Astrocyte of the cerebellum (primary cell): ENCODE data around the gene TFB1M.
"Not testable (repeated sequence)": the region's sequence is repeated elsewhere in the genome, so short reads cannot be mapped to it uniquely, and the experiment has no call there.

Experiments used
- DNase-seq: peaks from one replicate; pipeline ENCODE4 v3.0.0-alpha.2; 2011; ENCODE audit warnings: low read depth
- H3K4me3 ChIP-seq: 2 replicates; pipeline ENCODE4 v1.5.1; 2011; ENCODE audit warnings: mild to moderate bottlenecking, low read depth, low read length, moderate library complexity
- CTCF ChIP-seq: IDR thresholded peaks from 2 replicates; pipeline ENCODE4 v1.5.1; 2012; ENCODE audit warnings: low read length, low read depth, moderate library complexity, mild to moderate bottlenecking; ENCODE audit errors: missing control alignments
- in situ Hi-C: cut with HindIII; loops from 2 replicates; pipeline ENCODE4 v1.10.0; 2017; ENCODE audit warnings: low sequenced_read_pairs

Gene TFB1M

DNA sequence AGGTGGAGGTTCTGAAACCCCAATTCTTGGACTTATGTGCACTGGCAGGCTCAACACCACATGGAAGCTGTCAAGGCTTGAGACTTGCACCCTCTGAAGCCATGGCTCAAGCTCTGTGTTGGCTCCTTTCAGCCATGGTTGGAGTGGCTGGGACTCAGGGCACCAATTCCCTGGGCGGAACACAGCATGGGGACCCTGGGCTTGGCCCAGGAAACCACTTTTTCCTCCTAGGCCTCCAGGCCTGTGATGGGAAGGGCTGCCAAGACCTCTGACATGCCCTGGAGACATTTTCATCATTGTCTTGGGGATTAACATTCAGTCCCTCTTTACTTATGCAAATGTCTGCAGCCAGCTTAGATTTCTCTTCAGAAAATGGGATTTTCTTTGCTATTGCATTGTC is 76.7 kb downstream of the TFB1M start:
- in situ Hi-C loops = loop anchor here (5.0 kb wide), 1 partner anchor 45 kb away; no protein-coding TSS in a partner anchor
- no peak for DNase-seq
- H3K4me3 ChIP-seq = no peak overlapping the region
- TF ChIP-seq CTCF = no peak

DNA sequence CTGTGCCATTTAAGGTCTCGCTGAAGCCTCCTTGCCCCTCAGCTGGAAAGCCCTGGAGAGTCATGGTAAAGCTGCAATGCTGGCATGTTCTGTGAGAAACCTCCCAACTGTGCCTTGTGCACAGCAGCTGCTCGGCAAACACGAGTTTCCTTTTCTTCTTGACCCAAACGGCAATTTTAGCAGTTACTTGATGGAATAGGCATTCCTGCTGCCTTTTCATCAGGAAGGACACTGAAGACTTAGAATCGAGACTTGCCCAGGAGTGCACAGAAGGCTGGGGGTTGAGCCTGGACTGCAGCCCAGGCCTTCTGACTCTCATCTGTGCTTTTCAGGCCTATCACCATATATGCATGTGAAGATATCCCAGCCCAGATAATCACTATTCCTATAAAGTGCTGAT is 79.2 kb downstream of the TFB1M start:
- no peak for DNase-seq
- no peak for TF ChIP-seq CTCF
- H3K4me3 ChIP-seq = no peak overlapping the region
- in situ Hi-C loops = loop anchor here (5.0 kb wide), 1 partner anchor 43 kb away; no protein-coding TSS in a partner anchor

DNA sequence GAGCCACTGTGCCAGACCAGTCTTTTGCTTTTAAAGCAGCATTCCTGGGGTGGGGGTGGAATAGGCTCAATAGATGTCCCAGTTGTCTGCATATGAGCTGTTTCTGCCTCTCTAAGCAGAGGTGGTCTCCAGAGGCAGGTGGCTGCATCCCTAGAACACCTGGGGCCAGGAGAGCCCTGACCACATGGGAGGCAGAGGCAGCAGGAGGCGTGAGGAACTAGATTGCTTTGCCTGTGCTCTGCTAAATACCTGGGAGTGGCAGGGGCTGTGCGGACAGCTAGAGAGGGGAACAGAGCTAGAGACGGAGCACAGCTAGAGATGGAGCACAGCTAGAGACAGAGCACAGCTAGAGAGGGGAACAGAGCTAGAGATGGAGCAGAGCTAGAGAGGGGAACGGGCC is 79.6 kb downstream of the TFB1M start:
- no peak overlapping the region for H3K4me3 ChIP-seq
- DNase-seq = no peak
- no peak for TF ChIP-seq CTCF
- in situ Hi-C loops = loop anchor here (5.0 kb wide), 1 partner anchor 42 kb away; no protein-coding TSS in a partner anchor

GRCh38 chr6:155234167-155234566 is 80.1 kb downstream of the TFB1M start:
- TF ChIP-seq CTCF = no peak
- in situ Hi-C loops = no loop called here
- no peak for DNase-seq
- H3K4me3 ChIP-seq = no peak overlapping the region

DNA sequence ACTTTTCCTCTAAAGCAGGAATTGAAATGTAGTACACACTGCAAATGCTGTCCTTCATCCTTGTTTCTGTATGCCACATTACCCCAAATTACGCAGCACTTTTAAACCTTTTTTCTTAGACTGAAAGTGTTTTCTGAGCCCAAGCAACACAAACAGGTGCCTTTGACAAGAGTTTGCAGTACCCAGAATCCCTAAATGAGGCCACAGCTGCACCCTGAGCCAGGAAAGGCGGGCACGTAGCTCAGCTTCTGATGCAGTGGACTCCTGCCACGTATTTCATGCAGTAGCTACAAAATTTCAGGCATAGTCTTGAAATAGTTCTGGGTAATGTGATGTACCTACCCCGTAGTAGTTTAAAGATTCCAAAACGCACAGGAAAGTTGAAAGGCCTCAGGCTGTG is 81.4 kb downstream of the TFB1M start:
- in situ Hi-C loops = no loop called here
- no peak for DNase-seq
- TF ChIP-seq CTCF = no peak
- H3K4me3 ChIP-seq = no peak overlapping the region

DNA sequence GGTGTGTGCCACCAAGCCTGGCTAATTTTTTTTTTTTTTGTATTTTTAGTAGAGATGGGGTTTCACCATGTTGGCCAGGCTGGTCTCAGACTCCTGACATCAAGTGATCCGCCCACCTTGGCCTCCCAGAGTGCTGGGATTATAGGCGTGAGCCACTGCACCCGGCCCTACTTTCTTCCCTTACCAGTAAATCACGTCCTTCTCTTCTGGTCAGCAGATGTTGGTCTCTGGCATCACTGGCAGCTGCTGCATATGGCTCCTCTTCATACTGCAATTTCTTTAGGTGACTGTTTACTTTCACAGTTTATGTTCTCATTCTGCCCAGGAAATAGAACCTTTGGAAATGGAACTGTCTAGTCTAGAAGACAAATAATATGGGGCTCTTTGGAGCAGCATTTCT is 83.3 kb downstream of the TFB1M start:
- H3K4me3 ChIP-seq, DNase-seq, in situ Hi-C loops: not testable (repeated sequence)

DNA sequence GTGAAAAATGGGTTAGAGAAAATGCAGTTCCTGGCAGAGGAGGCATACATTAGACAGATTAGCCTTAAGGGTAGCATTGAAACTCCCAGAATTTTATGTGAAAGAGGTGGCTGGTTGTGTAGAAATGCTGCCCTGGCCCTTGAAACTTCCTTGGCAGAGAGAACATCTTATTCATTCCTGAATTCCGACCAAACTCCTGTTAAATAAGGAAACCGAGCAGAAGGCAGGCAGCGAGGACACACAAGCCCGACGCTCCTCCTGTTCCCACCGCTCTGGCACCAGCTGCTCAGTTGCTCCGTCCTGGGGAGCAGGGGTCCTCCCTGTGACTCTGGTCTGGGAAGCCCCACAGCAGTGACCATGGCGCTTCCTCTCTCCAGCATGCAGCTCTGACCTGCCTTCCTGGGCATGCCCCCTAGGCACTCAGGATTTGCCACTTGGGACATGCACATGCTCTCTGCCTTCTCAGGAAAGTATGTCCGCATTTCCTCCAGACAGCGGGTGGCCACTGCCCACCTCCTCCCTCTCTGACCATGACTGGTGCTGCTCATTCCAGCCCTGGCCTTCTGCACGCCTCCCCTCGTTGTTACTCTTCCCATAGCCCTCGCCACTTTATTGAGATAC is 85.6 kb downstream of the TFB1M start:
- TF ChIP-seq CTCF = no peak
- H3K4me3 ChIP-seq = no peak overlapping the region
- peak; percentile 28 for DNase-seq
- in situ Hi-C loops = no loop called here
